Endometrium (tissue), 2 donors: ENCODE data around the gene PNPLA5.

Source experiments
- FAIRE-seq: peaks from 2 replicates; lab custom pipeline; 2012; peaks lifted over from hg19 to GRCh38; lab: Jason Lieb, UNC
- donor health status: control.
- donor health status: control.

PNPLA5 gene

DNA sequence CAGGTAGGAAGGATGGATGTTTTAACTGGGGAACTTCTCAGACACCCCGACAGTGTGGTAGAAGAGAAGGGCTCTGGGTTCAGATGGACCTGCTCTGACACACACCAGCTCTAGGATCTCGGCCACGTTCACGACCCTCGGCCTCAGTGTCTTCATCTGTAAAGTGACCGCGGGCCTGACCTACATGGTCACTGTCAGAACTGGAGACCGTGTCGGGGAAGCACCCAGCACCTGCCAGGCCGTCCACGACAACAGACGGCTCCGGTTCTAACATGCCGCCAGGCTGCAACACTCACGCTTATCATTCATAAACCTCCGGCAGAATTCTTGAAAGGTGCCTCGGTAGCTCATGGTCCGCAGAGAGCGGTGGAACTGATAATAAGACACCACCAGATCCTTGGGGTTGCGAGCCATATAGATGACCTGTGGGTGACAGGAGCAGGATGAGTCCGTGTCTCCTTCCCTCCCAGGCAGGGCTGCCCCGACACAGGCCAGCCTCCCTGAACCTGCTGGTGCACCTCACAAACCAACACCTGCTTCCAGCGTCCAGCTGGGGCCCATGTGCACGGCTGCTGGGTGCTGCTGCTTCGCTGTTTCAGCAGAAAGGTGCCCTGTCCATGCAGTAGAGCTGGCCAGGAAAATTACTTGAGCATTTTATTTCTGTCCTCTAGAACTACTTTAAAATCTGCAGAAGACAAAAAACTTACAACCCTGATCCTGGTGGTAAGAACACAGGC lies 53.1 kb downstream of the PNPLA5 start:
- no peak for FAIRE-seq

DNA sequence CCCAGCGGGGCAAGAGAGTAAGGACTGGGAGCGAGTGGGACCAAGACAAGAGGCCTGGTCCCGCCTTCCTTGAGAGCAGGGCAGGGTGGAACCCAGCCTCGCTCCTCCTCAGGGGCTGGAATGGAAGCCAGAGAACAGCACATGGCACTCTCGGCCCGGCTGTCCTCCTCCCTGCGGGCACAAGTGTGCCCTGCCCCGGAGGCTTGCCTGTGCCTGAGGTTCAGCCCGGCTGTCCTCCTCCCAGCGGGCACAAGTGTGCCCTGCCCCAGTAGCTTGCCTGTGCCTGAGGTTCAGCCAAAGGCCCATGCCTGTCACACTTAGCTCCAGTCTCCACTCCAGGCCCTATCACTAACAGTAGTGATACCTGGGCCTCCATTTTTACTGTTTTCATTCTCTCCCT lies 53.7 kb downstream of the PNPLA5 start:
- FAIRE-seq, result no peak

DNA sequence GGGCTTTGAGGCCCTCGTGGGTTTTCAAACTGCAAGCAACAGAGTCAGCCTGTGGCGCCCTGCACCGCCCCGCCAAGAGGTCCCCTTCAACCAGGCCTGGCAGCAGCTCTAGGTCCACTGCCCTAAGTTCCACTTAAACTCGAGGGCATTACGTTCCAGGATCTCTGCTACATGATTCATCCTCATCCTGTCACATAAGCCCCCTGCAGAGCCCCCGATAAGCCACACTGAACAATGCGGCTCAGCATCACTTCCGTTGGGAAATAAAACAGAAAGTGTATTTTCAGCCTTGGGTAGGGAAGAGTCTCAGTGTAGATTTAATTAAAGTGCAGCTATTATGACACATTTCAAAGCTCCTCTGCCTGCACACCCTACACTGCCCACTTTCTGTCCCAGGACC lies 54.1 kb downstream of the PNPLA5 start:
- no peak for FAIRE-seq

DNA sequence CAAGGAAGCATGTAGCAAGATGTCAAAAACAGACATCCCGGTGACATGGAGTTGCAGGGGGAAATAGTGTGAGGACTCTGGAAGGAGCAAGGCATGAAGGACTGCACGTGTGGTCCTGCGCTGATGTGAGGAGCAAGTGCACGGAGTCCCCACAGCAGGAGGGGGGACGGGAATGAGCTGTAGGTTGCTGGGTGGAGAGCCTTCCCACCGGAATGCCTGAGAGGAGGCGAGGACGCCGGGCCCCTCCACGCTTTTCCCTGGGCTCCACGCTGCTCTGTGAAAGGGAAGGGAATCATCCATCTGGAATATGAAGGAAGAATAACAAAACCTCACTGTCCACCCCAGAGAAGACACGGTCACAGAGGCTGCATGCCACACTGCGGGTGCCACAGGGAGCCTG lies 56.1 kb downstream of the PNPLA5 start:
- no peak for FAIRE-seq

DNA sequence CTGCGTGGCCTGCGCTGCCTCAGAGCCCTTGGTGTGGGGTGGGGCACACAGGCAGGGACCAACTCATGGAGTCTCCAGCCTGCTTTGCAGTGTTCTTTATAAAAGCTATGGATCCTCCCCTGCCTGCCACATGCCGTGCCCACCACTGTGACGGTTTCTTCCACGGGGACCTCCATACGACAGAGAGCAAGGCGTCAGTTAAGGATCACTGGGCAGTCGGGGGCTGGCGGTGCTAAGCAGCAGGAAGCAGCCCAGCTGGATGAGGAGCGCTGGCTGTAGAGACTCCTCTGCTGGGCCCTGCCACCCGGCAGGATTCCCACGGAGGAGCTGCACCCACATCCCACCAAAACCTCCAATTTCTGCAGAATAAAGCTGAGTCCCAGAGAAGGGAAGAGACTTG lies 56.6 kb downstream of the PNPLA5 start:
- no peak for FAIRE-seq

DNA sequence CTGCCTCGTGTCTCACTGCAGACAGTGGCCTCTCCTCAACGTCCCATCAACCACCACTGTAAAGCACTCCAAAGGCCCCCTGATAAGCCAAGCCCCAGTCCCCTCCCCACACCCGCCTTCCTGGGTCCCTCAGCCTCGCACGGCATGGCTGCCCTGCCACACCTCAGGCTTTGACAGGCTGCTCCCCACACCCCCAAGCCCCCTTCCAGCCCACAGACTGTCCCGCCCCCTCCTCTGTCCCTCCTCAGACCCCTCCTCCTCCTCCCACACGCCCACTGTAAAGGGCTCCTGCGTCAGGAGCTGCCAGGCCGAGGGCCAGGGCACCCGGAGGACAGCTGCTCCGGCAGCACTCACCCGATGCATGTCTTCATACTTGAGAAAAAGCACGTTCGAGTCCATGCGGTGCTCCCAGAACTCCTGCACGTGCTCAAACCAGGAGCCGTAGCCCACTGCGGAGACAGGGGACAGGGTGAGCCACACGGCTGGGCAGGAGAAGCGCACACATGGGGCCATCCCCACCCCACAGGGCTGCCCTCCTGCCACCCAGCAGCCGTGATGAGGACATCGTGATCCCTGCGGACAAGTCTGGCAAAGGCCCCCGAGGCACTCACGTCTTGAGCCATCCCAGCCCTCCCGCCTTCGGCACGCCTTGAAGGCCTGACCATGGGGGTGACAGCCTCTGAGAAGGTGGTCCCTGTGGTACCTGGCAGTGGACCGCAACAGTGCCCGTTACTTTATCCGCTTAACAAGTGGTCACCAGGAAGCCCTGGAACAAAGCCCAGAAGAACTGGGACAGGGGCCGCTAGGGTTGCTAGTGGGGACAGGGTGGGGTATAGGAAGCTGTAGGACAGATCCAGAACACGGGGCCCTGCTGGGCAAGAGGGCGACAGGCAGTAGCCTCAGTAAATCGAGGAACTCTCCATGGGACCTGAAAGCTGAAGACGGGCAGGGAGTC lies 58.2 kb downstream of the PNPLA5 start:
- FAIRE-seq, result no peak

DNA sequence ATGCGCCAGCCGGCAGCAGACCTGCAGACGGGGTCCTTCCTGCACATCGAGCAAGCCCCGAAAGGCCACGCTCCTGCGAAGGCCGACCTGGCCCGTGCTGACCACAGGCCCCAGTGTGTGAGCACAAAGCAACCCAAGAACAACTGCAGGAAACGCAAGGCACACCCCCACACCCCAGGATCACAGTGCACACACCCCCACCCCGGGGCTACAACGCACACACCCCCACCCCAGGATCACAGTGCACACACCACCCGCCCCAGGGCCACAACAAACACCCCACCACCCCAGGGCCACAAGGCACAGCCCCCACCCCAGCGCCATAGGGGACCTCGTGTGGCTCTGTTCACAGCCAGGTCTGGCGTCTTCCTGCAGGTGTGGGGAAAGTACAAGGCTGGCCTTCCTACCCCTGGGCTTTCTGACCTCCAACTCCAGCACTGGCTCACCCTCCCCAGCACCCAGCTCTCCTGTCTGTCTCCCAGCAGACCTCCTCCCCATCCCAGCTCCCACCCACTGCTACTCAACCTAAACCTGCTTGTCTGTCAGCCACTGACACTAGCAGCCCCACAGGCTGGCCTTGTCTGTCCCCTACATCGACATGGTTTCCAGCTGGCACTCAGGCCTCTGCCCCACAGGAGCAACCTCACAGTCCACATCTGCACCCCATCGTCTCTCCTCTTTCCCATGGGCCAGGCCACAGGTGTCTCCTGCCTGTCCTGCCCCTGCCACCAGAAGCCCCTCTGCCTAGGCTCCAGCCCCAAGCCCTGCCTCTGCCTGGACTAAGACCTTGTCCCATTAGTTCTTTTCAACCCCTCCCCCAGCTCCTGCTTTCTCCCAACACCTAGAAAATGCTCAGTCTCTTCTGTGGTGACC lies 59.2 kb downstream of the PNPLA5 start:
- no peak for FAIRE-seq

DNA sequence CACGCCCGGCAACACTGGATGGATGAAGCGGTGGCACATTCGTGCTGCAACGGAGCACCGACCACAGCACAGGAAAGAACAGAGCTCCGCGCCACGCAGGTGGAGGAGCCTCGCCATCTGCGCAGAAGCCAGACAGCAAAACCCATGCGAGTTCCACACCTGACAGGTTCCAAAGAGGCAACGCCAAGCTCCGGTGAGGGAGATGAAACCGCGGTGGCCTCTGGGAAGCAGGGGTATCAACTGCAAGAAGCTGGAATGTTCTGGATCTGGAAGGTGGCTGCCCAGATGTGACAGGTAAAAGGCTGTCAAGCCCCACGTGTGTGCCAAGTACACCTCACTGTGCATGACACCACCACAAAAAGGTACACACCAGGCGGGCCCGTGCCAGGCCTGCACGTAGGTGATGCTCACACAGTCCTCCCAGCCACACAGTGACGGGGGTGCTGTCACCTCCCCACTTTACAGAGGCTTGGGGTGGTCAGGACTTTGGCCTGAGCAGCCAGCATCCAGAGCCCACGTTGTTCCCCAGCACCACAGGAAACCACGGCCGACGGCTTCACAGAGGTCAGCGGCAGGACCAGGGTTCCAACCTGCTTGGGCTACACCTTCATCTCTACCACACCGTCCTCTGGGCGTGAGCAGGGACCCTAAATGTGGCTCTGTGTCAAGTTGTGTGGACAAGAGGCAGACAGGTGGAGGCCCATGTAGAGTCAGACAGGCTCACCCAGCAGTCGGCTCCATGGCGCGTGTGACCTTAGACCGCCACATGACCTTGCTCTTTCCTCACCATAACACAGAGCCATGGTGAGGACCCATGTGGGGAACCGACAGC lies 60.0 kb downstream of the PNPLA5 start:
- no peak for FAIRE-seq

DNA sequence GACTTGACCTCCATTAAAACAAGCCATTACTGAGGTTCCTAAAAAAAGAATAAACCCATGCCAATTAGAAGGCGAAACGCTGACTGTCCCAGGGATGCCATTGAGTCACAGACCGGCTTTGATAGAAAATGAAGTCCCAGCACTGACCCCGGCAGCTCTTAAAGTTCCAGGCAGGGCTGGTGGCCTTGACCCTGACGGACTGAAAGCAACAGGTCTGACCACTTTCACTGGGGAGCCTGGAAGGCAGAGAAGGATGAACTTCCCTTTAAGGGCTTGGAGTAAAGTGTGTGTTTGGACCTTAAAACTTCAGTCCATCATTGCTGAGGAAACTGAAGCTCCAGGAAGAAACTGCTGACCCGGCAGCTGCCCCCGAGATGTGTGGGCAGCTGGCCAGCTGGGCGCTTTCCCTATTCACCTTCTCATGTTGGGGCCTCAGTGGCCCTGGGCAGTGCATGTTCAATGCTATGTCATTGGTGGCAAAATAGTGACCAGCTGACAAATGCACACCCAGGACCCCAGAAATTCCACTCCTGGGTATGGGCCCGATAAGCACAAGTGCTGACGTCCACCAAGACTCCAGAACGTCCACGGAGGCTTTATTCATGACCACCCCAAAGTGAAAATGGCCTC lies 60.8 kb downstream of the PNPLA5 start:
- FAIRE-seq, result no peak

DNA sequence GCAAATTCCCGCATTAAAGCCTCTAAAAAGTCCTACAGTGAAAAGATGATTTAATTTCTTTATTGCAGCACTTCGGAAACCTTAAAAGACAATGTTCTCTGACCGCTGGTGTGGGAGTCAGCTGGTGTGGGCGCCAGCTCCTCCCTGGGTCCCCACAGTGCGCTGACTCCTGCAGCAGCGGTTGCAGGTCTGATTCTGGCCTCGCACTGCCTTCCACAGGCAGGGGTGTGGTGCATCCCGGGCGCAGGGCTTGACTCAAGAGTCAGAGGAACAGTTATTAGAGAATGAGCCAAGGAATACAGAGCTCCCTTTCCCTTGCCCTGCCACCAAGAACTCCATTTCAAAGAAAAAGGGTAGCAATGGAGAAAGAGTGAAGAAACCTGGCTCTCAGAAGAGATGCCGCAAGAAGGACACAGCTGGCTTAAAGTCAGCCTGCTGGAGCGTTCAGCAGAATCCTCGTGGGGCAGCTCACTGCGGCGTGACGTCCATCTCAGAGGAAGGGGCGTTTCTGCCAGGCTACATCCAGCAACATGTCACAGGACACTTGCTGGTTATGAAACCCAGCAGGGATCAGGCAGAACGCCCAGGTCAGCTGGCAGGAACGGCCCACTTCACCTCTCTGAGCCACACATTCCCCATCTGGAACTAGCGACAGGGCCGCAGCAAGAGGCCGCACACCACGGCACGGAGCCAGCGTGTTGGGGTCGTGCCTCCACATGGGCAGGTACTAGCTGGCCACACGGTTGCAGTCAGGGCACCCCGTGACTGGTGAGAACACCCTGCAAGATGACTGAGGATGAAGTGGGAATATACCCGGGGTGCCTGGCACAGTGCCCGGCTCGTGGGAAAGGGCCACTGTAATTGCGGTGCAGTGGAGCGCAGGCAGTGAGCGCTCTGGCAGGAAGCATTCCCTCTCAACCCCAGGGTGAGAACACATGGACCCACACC lies 61.6 kb downstream of the PNPLA5 start:
- FAIRE-seq, result no peak
